Endothelial cell of umbilical vein (primary cell): Measurements from ENCODE around the gene SNAPC4. TPM values are rescaled to one million over a fixed set of nuclear protein-coding genes. Genes with fewer than 3 reads are reported as not detected.
"Not testable (repeated sequence)": the region's sequence is repeated elsewhere in the genome, so short reads cannot be mapped to it uniquely, and the experiment has no call there.

Experiments
- BruUV-seq: library from RNA; stranded (reverse); fragments of 400-500 nt; replicated peaks from 2 replicates; lab custom pipeline; 2021; lab: Mats Ljungman, UMichigan
- CTCF ChIA-PET: fragments of 300-600, 350-600 bp; sonication (Branson Sonifier 250); formaldehyde crosslinking; loops from one replicate; lab custom pipeline; 2021; ENCODE audit warnings: antibody characterized with exemption, inconsistent platforms; lab: Charles Lee
- POLR2A ChIA-PET: fragments of 300-600, 350-600 bp; sonication (Branson Sonifier 250); formaldehyde crosslinking; loops from one replicate; lab custom pipeline; 2021; ENCODE audit warnings: antibody characterized with exemption, inconsistent platforms; lab: Charles Lee
- DNase-seq: peaks from one replicate; pipeline ENCODE4 v3.0.0-alpha.2; 2011; ENCODE audit warnings: low read depth, low spot score
- FAIRE-seq: peaks from 2 replicates; lab custom pipeline; 2011; peaks lifted over from hg19 to GRCh38; lab: Jason Lieb, UNC
- H2AFZ ChIP-seq: 2 replicates; pipeline ENCODE4 v1.6.0; 2012; ENCODE audit warnings: low read depth, low read length, control low read depth, inconsistent platforms
- H3K27ac ChIP-seq: 2 replicates; pipeline ENCODE4 v1.5.1; 2011; ENCODE audit warnings: low read depth, mild to moderate bottlenecking, control low read depth, low read length, moderate library complexity; ENCODE audit not compliant: insufficient read depth
- H3K27me3 ChIP-seq, 2 experiments: 2 replicates each; pipeline versions ENCODE4 v1.6.0 to v1.6.1; 2011; ENCODE audit warnings: low read length in 2 of 2, mixed read lengths in 1 of 2; ENCODE audit not compliant: control insufficient read depth in 2 of 2, insufficient read depth in 2 of 2
- H3K36me3 ChIP-seq, 2 experiments: 2 replicates in 1 of 2; 3 replicates in 1 of 2; pipeline ENCODE4 v1.5.1; 2011; ENCODE audit warnings: low read length in 2 of 2, mild to moderate bottlenecking in 1 of 2, moderate library complexity in 1 of 2; ENCODE audit not compliant: control insufficient read depth in 2 of 2, insufficient read depth in 2 of 2; ENCODE audit errors: extremely low read depth in 1 of 2
- H3K4me1 ChIP-seq: 3 replicates; pipeline ENCODE4 v1.5.1; 2011; ENCODE audit warnings: mild to moderate bottlenecking, low read length; ENCODE audit not compliant: control insufficient read depth, insufficient read depth; ENCODE audit errors: extremely low read depth
- H3K4me2 ChIP-seq: 2 replicates; pipeline ENCODE4 v1.6.1; 2011; ENCODE audit warnings: low read length, control low read depth, mixed read lengths; ENCODE audit not compliant: insufficient read depth
- H3K4me3 ChIP-seq, 3 experiments: fragments of 200-600 bp in 1 of 3; sonication (generic), shearing (Covaris generic) in 1 of 3; replicated peaks in 1 of 3; 2 replicates each; pipeline ENCODE4 v1.5.1; 2011 to 2016; ENCODE audit warnings: control low read depth in 3 of 3, low read length in 3 of 3, mild to moderate bottlenecking in 2 of 3, inconsistent platforms in 1 of 3, low read depth in 1 of 3, moderate library complexity in 1 of 3; ENCODE audit not compliant: insufficient read depth in 1 of 3
- H3K79me2 ChIP-seq: 2 replicates; pipeline ENCODE4 v1.6.0; 2012; ENCODE audit warnings: low read length, inconsistent platforms; ENCODE audit not compliant: control insufficient read depth, insufficient read depth
- H3K9ac ChIP-seq: replicated peaks from 2 replicates; pipeline ENCODE3; 2011; ENCODE audit warnings: low read length, control low read depth; ENCODE audit not compliant: insufficient read depth; ENCODE audit errors: extremely low read depth
- H3K9me1 ChIP-seq: replicated peaks from 3 replicates; pipeline ENCODE4 v1.6.0; 2011; ENCODE audit warnings: mild to moderate bottlenecking, low read length; ENCODE audit not compliant: control insufficient read depth, insufficient read depth; ENCODE audit errors: extremely low read depth
- H3K9me3 ChIP-seq: replicated peaks from 2 replicates; pipeline ENCODE4 v1.5.1; 2012; ENCODE audit warnings: low read length, inconsistent platforms; ENCODE audit not compliant: control insufficient read depth, insufficient read depth
- H4K20me1 ChIP-seq: replicated peaks from 2 replicates; pipeline ENCODE3; 2011; ENCODE audit warnings: mild to moderate bottlenecking, low read length; ENCODE audit not compliant: control insufficient read depth, insufficient read depth; ENCODE audit errors: extremely low read depth
- EZH2 ChIP-seq: IDR thresholded peaks from 2 replicates; pipeline ENCODE4 v1.6.1; 2012; ENCODE audit warnings: borderline replicate concordance, low read depth, mild to moderate bottlenecking, moderate library complexity, low read length, inconsistent platforms; ENCODE audit not compliant: severe bottlenecking
- FOS ChIP-seq: IDR thresholded peaks from 2 replicates; pipeline ENCODE4 v1.6.1; 2011; ENCODE audit warnings: mild to moderate bottlenecking, low read length, moderate library complexity, borderline replicate concordance; ENCODE audit not compliant: insufficient read depth
- JUN ChIP-seq: IDR thresholded peaks from 2 replicates; pipeline ENCODE4 v1.6.1; 2011; ENCODE audit warnings: borderline replicate concordance, low read depth; ENCODE audit not compliant: insufficient read length, insufficient read depth
- MYC ChIP-seq: IDR thresholded peaks from one replicate; pipeline ENCODE4 v1.6.1; 2011; ENCODE audit warnings: mild to moderate bottlenecking, low read depth, low read length
- POLR2AphosphoS5 ChIP-seq: IDR thresholded peaks from 2 replicates; pipeline ENCODE4 v1.6.1; 2012; ENCODE audit warnings: low read depth, mild to moderate bottlenecking, control low read depth, low read length, moderate library complexity; ENCODE audit not compliant: insufficient read depth
- dilution Hi-C: fragments of 300-500 bp; cut with MboI; formaldehyde crosslinking; loops from one replicate; pipeline ENCODE4 v1.15.0; 2019; ENCODE audit warnings: low sequenced_read_pairs; ENCODE audit not compliant: extremely low pct_ligation_motif_present
- intact Hi-C: fragments of 100-400 bp; cut with micrococcal nuclease; formaldehyde crosslinking; loops from one replicate; pipeline ENCODE4 v1.10.0; 2022
- polyA plus RNA-seq, 4 experiments: library from polyadenylated mRNA; depleted of rRNA in 3 of 4; stranded (reverse) in 3 of 4; unstranded in 1 of 4; fragments of >200 nt; gene quantifications; 2 replicates each; pipeline versions ENCODE4 v1.2.1 to v1.2.3, GENCODE V29; 2011 to 2012; ENCODE audit warnings: missing spikeins in 1 of 4
- total RNA-seq: library from RNA; stranded (reverse); gene quantifications from 2 replicates; pipeline ENCODE4 v1.2.3, GENCODE V29; 2021
- TF ChIP-seq, protein P1 (sequence below), 2 donors: IDR thresholded peaks; 1 replicate in 1 of 2; 2 replicates in 1 of 2; pipeline ENCODE4 v1.5.1; 2011; ENCODE audit warnings: low read length in 2 of 2, mild to moderate bottlenecking in 2 of 2, moderate library complexity in 2 of 2, control low read depth in 1 of 2, inconsistent platforms in 1 of 2, low read depth in 1 of 2; ENCODE audit not compliant: insufficient read depth in 1 of 2; ENCODE audit errors: extremely low read depth in 1 of 2
- TF ChIP-seq, protein P2 (sequence below): IDR thresholded peaks from 2 replicates; pipeline ENCODE4 v1.6.1; 2011; ENCODE audit not compliant: insufficient read depth, insufficient read length

Gene SNAPC4
- total and polyA plus RNA-seq, 2 donors (not counting 3 experiments of a cell fraction or from before 2014, with no cell fraction given), result 6.7 to 17.5 TPM

DNA sequence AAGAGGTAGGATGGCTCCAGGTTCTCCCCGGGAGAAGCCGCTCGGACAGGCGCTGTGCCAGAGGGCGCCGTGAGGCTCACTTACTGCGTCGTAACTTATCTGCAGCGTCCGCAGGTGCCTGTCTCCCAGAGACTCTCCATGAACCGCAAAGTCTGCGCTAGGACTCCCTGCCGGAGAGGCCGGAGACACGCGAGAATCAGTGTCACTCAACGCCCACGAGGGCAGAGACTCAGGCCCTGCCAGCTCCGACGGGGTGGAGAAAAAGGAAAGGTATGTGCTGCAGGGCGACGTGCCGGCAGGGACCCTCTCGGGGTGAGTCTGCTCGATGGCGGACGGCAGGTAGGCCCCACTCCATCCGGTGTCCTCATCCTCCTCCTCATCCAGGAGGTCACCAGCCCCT, 7.1 kb upstream of the SNAPC4 start:
- dilution Hi-C loops, result not testable (repeated sequence)

DNA sequence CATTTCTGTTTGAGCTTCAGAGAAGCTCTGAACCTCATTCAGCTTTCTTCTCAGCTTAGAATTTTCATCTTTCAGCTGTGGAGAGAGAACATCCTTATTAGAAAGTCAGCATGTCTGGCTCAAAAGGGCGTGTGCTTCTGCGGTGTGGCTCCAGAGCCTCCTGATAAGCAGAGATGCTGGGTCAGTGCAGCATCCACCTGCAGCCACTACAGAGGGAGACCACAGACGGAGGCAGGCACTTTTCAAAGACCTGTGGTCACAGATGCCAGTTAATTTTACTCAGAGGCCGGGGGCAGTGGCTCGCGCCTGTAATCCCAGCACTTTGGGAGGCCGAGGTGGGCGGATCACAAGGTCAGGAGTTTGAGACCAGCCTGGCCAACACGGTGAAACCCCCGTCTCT, 5.9 kb upstream of the SNAPC4 start:
- BruUV-seq, H2AFZ ChIP-seq, H4K20me1 ChIP-seq, intact Hi-C loops, DNase-seq, FAIRE-seq, H3K27ac ChIP-seq, H3K4me1 ChIP-seq, H3K9ac ChIP-seq, H3K27me3 ChIP-seq, H3K4me2 ChIP-seq, CTCF ChIA-PET, H3K9me3 ChIP-seq, H3K9me1 ChIP-seq, dilution Hi-C loops, POLR2A ChIA-PET, H3K4me3 ChIP-seq: not testable (repeated sequence)
- peaks cover 19% of the 10 kb centered on the region for H3K79me2 ChIP-seq
- peaks cover 0 to 19% of the 10 kb centered on the region in 2 experiments for H3K36me3 ChIP-seq

More for the DNA sequence above, 7.1 kb upstream of the SNAPC4 start:
- H3K27me3 ChIP-seq, DNase-seq, H3K4me2 ChIP-seq, H3K9ac ChIP-seq, H4K20me1 ChIP-seq, CTCF ChIA-PET, H3K27ac ChIP-seq, H3K9me3 ChIP-seq, H3K9me1 ChIP-seq, BruUV-seq, H2AFZ ChIP-seq, intact Hi-C loops, POLR2A ChIA-PET, FAIRE-seq, H3K4me3 ChIP-seq: not testable (repeated sequence)
- Histone ChIP-seq H3K36me3 (peaks cover 0 to 19% of the 10 kb centered on the region in 2 experiments), H3K79me2 (peaks cover 31% of the 10 kb centered on the region), H3K4me1 (peaks cover 20% of the 10 kb centered on the region)

DNA sequence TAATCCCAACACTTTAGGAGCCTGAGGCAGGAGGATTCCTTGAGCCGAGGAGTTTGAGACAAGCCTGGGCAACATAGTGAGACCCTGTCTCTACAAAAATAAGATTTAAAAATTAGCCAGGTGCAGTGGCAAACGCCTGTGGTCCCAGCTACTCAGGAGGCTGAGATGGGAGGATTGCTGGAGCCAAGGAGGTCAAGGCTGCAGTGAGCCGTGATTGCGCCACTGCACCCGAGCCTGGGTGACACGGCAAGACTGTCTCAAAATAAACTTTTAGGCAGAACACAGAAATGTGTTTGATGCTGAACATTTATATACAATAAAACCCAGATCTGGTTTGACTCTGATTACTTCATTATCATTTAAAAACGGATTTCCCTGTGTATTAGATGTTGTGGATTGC, 5.5 kb upstream of the SNAPC4 start:
- ChIA-PET CTCF (no interaction called here), POLR2A (no interaction called here)
- H3K9me3 ChIP-seq, result no peaks in the 10 kb centered on the region
- H3K4me2 ChIP-seq, result no peak overlapping the region
- BruUV-seq, result no TSS peak
- no peaks in the 10 kb centered on the region for H3K9me1 ChIP-seq
- no peaks in the 10 kb centered on the region for H3K27me3 ChIP-seq
- intact Hi-C loops, result no loop called here
- no peak for TF ChIP-seq FOS
- no peak for TF ChIP-seq MYC
- no peak for TF ChIP-seq POLR2AphosphoS5
- TF ChIP-seq, protein P1, sequence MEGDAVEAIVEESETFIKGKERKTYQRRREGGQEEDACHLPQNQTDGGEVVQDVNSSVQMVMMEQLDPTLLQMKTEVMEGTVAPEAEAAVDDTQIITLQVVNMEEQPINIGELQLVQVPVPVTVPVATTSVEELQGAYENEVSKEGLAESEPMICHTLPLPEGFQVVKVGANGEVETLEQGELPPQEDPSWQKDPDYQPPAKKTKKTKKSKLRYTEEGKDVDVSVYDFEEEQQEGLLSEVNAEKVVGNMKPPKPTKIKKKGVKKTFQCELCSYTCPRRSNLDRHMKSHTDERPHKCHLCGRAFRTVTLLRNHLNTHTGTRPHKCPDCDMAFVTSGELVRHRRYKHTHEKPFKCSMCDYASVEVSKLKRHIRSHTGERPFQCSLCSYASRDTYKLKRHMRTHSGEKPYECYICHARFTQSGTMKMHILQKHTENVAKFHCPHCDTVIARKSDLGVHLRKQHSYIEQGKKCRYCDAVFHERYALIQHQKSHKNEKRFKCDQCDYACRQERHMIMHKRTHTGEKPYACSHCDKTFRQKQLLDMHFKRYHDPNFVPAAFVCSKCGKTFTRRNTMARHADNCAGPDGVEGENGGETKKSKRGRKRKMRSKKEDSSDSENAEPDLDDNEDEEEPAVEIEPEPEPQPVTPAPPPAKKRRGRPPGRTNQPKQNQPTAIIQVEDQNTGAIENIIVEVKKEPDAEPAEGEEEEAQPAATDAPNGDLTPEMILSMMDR (IDR thresholded peaks at IDR 0.05; ENCODE audit: extremely low read depth in 1 of 2, insufficient read depth in 1 of 2, low read depth in 1 of 2, low read length in 2 of 2), result no peak
- TF ChIP-seq JUN, result no peak
- TF ChIP-seq, protein P2, sequence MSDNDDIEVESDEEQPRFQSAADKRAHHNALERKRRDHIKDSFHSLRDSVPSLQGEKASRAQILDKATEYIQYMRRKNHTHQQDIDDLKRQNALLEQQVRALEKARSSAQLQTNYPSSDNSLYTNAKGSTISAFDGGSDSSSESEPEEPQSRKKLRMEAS, result no peak
- no peak for TF ChIP-seq EZH2
- FAIRE-seq (no peak), DNase-seq (no peak)
- peaks cover 10% of the 10 kb centered on the region for H3K4me1 ChIP-seq
- H3K4me3 ChIP-seq, result no peak overlapping the region
- H4K20me1 ChIP-seq, result no peaks in the 10 kb centered on the region
- peaks cover 0 to 19% of the 10 kb centered on the region in 2 experiments for H3K36me3 ChIP-seq
- dilution Hi-C loops, result no loop called here
- no peak overlapping the region for H2AFZ ChIP-seq
- no peak overlapping the region for H3K27ac ChIP-seq
- H3K9ac ChIP-seq, result no peak overlapping the region
- H3K79me2 ChIP-seq, result peaks cover 16% of the 10 kb centered on the region
